Natural killer cell (primary cell): ENCODE results near the gene DNAJB9. TPM values are rescaled to one million over a fixed set of nuclear protein-coding genes. Genes with fewer than 3 reads are reported as not detected.

Source experiments
- ATAC-seq, 3 donors: fragments of 150-1000 bp in 2 of 3; fragments of 200-7000 bp in 1 of 3; cut with Tn5 transposase; 1 replicate in 1 of 3; 2 replicates in 2 of 3; pipeline ENCODE4 v1.10.0; 2021; ENCODE audit warnings: mild to moderate bottlenecking in 2 of 3, moderate library complexity in 2 of 3
- DNase-seq, 2 donors: peaks; one replicate each; pipeline versions ENCODE4 v3.0.0 to v3.0.0-alpha.2; 2013 to 2021; ENCODE audit warnings: mixed read lengths in 1 of 2
- H3K27ac ChIP-seq: one replicate; pipeline ENCODE4 v1.5.1; 2013; ENCODE audit warnings: mild to moderate bottlenecking, low read length
- H3K27me3 ChIP-seq: one replicate; pipeline ENCODE4 v1.6.1; 2013; ENCODE audit warnings: low read length; ENCODE audit not compliant: control insufficient read depth, insufficient read depth
- H3K36me3 ChIP-seq: one replicate; pipeline ENCODE4 v1.6.1; 2013; ENCODE audit warnings: low read length; ENCODE audit not compliant: control insufficient read depth, insufficient read depth
- H3K4me1 ChIP-seq: one replicate; pipeline ENCODE4 v1.6.1; 2013; ENCODE audit warnings: low read length; ENCODE audit not compliant: control insufficient read depth, insufficient read depth
- H3K4me3 ChIP-seq: one replicate; pipeline ENCODE4 v1.5.1; 2013; ENCODE audit warnings: low read length
- H3K9me3 ChIP-seq: one replicate; pipeline ENCODE4 v1.6.1; 2013; ENCODE audit warnings: low read length; ENCODE audit not compliant: control insufficient read depth, insufficient read depth
- H3K27ac Mint-ChIP-seq, 2 donors: one replicate each; pipeline ENCODE4 v1.8.0; 2022; ENCODE audit warnings: mild to moderate bottlenecking in 2 of 2, mixed read lengths in 2 of 2, moderate library complexity in 1 of 2
- H3K27me3 Mint-ChIP-seq, 2 donors: one replicate each; pipeline ENCODE4 v1.8.0; 2022; ENCODE audit warnings: low read depth in 2 of 2, mixed read lengths in 2 of 2
- H3K36me3 Mint-ChIP-seq: one replicate; pipeline ENCODE4 v1.8.0; 2022; ENCODE audit warnings: mixed read lengths
- H3K4me1 Mint-ChIP-seq, 2 donors: one replicate each; pipeline ENCODE4 v1.8.0; 2022; ENCODE audit warnings: mixed read lengths in 2 of 2
- H3K4me3 Mint-ChIP-seq: one replicate; pipeline ENCODE4 v1.8.0; 2022; ENCODE audit warnings: mild to moderate bottlenecking, moderate library complexity, mixed read lengths
- H3K9me3 Mint-ChIP-seq, 2 donors: one replicate each; pipeline ENCODE4 v1.8.0; 2022; ENCODE audit warnings: mixed read lengths in 2 of 2
- WGBS: methylation state at CpG from one replicate; pipeline ENCODE4 v1.1.7; 2013; ENCODE audit warnings: missing lambda C conversion rate; ENCODE audit not compliant: insufficient coverage; 5-methylcytosine and 5-hydroxymethylcytosine counted together
- intact Hi-C: fragments of 100-400 bp; cut with micrococcal nuclease; formaldehyde crosslinking; loops from one replicate; pipeline ENCODE4 v1.14.2; 2022
- total RNA-seq, 4 donors: library from RNA; stranded (reverse); fragments of 120-200 nt in 1 of 4; gene quantifications; one replicate each; pipeline versions ENCODE4 v1.2.3 to v1.2.4, GENCODE V29; 2013 to 2022
- TF ChIP-seq, protein P1 (sequence below): fragments of 200-600 bp; IDR thresholded peaks from one replicate; pipeline ENCODE4 v1.8.0; 2022; ENCODE audit warnings: antibody characterized with exemption

DNAJB9 gene
- total RNA-seq, 3 donors from 2014 or later (not counting 1 experiment from before 2014, with no cell fraction given), result 33.9 to 44.5 (median 43.1) TPM

GRCh38 chr7:108585843-108586242 is 16.2 kb downstream of the DNAJB9 start:
- no peaks in the 10 kb centered on the region for H3K27me3 ChIP-seq
- H3K4me1 Mint-ChIP-seq, result no peaks in the 10 kb centered on the region
- ATAC-seq (no peak), DNase-seq (no peak)
- H3K4me1 ChIP-seq, result no peaks in the 10 kb centered on the region
- H3K4me3 ChIP-seq, result no peak overlapping the region
- H3K36me3 ChIP-seq, result no peaks in the 10 kb centered on the region
- no peak overlapping the region for H3K4me3 Mint-ChIP-seq
- peaks cover 5 to 14% of the 10 kb centered on the region in 2 donors for H3K27me3 Mint-ChIP-seq
- H3K27ac ChIP-seq, result no peak overlapping the region
- no peaks in the 10 kb centered on the region for H3K9me3 ChIP-seq
- no peaks in the 10 kb centered on the region for H3K9me3 Mint-ChIP-seq
- TF ChIP-seq, protein P1, sequence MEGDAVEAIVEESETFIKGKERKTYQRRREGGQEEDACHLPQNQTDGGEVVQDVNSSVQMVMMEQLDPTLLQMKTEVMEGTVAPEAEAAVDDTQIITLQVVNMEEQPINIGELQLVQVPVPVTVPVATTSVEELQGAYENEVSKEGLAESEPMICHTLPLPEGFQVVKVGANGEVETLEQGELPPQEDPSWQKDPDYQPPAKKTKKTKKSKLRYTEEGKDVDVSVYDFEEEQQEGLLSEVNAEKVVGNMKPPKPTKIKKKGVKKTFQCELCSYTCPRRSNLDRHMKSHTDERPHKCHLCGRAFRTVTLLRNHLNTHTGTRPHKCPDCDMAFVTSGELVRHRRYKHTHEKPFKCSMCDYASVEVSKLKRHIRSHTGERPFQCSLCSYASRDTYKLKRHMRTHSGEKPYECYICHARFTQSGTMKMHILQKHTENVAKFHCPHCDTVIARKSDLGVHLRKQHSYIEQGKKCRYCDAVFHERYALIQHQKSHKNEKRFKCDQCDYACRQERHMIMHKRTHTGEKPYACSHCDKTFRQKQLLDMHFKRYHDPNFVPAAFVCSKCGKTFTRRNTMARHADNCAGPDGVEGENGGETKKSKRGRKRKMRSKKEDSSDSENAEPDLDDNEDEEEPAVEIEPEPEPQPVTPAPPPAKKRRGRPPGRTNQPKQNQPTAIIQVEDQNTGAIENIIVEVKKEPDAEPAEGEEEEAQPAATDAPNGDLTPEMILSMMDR, result no peak
- H3K36me3 Mint-ChIP-seq, result no peaks in the 10 kb centered on the region
- 98% methylated on average over 2 of the region's 2 CpGs for WGBS
- H3K27ac Mint-ChIP-seq, result no peak overlapping the region
- intact Hi-C loops, result no loop called here

DNA sequence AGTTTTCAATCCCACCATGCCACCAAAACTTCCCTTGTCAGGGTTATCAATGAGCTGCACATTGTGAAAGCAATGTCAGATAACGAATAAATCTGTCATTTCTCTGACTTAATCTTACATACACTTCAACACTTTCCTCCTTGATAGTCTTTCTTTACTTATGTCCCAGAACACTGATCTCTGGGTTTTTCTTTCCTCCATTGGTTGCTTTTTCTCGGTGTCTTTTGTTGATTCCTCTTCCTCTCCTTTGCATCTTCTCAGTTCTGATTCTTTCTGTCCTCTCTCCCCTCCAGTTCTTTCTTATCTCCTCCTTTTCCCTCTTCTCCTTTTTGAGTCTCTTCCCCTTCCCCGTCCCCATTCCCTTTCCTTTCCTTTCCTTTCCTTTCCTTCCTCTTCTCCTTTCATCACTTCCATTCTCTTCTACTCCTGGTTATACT is 16.6 kb downstream of the DNAJB9 start:
- Histone ChIP-seq H3K27me3 (no peaks in the 10 kb centered on the region), H3K36me3 (no peaks in the 10 kb centered on the region), H3K4me3 (no peak overlapping the region), H3K4me1 (no peaks in the 10 kb centered on the region), H3K9me3 (no peaks in the 10 kb centered on the region), H3K27ac (no peak overlapping the region)
- Mint-ChIP-seq H3K4me3 (no peak overlapping the region), H3K4me1 (no peaks in the 10 kb centered on the region), H3K9me3 (no peaks in the 10 kb centered on the region), H3K36me3 (no peaks in the 10 kb centered on the region), H3K27me3 (peaks cover 5 to 14% of the 10 kb centered on the region in 2 donors), H3K27ac (no peak overlapping the region)
- 61% methylated on average over 2 of the region's 3 CpGs for WGBS
- intact Hi-C loops, result no loop called here
- TF ChIP-seq, protein P1, result no peak
- DNase-seq (no peak), ATAC-seq (no peak)

DNA sequence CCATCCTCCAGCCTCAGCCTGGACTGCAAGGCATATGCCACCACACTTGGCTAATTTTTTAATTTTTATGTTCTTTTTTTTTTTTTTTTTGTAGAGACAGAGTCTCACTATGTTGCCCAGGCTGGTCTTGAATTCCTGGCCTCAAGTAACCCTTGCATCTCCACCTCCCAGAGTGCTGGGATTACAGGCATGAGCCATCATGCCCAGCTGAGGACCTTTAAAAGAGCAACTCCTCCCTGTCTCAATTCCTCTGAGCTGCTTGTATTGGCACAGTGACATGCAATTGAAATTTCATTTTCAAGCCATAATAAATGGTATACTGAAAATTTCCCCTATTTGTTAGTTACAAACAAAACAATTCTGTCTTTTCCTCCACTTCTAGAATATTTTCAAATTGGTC is 19.5 kb downstream of the DNAJB9 start:
- intact Hi-C loops, result no loop called here
- DNase-seq, result no peak

GRCh38 chr7:108589874-108590273 is 20.2 kb downstream of the DNAJB9 start:
- Histone ChIP-seq H3K27me3 (no peaks in the 10 kb centered on the region), H3K36me3 (no peaks in the 10 kb centered on the region), H3K9me3 (no peaks in the 10 kb centered on the region), H3K27ac (no peak overlapping the region), H3K4me1 (no peaks in the 10 kb centered on the region), H3K4me3 (no peak overlapping the region)
- Mint-ChIP-seq H3K4me1 (no peaks in the 10 kb centered on the region), H3K27me3 (peaks cover 5 to 14% of the 10 kb centered on the region in 2 donors), H3K9me3 (no peaks in the 10 kb centered on the region), H3K4me3 (no peak overlapping the region), H3K27ac (no peak overlapping the region), H3K36me3 (no peaks in the 10 kb centered on the region)
- 67% methylated on average over 1 of the region's 1 CpG for WGBS
- DNase-seq (no peak), ATAC-seq (no peak)
- intact Hi-C loops, result no loop called here
- TF ChIP-seq, protein P1, result no peak

More for the DNA sequence above, 19.5 kb downstream of the DNAJB9 start:
- Histone ChIP-seq H3K4me3 (no peak overlapping the region), H3K27me3 (no peaks in the 10 kb centered on the region), H3K4me1 (no peaks in the 10 kb centered on the region), H3K9me3 (no peaks in the 10 kb centered on the region), H3K36me3 (no peaks in the 10 kb centered on the region), H3K27ac (no peak overlapping the region)
- TF ChIP-seq, protein P1, result no peak
- Mint-ChIP-seq H3K36me3 (no peaks in the 10 kb centered on the region), H3K27me3 (peaks cover 5 to 14% of the 10 kb centered on the region in 2 donors), H3K9me3 (no peaks in the 10 kb centered on the region), H3K27ac (no peak overlapping the region), H3K4me1 (no peaks in the 10 kb centered on the region), H3K4me3 (no peak overlapping the region)
- no peak for ATAC-seq
